Mesodermal cell (in vitro differentiated cells): ENCODE results near the gene WNT6.
"Not testable (repeated sequence)": the region's sequence is repeated elsewhere in the genome, so short reads cannot be mapped to it uniquely, and the experiment has no call there.

Source experiments
- H3K27ac ChIP-seq: 2 replicates; pipeline ENCODE4 v1.7.0; 2013; ENCODE audit warnings: mild to moderate bottlenecking, low read depth, low read length, moderate library complexity; ENCODE audit not compliant: severe bottlenecking
- H3K36me3 ChIP-seq: 2 replicates; pipeline ENCODE4 v1.7.1; 2013; ENCODE audit warnings: mild to moderate bottlenecking, low read length, moderate library complexity; ENCODE audit not compliant: control insufficient read depth, insufficient read depth
- H3K4me1 ChIP-seq: one replicate; pipeline ENCODE4 v1.7.1; 2013; ENCODE audit warnings: mild to moderate bottlenecking, low read length; ENCODE audit not compliant: insufficient read depth, control insufficient read depth, poor library complexity, severe bottlenecking
- H3K4me3 ChIP-seq: 2 replicates; pipeline ENCODE4 v1.7.0; 2013; ENCODE audit warnings: low read length, control low read depth, mild to moderate bottlenecking; ENCODE audit not compliant: insufficient read depth, poor library complexity, severe bottlenecking; ENCODE audit errors: extremely low read depth
- H3K9me3 ChIP-seq: 2 replicates; pipeline ENCODE4 v1.7.1; 2013; ENCODE audit warnings: mild to moderate bottlenecking, low read length, moderate library complexity; ENCODE audit not compliant: control insufficient read depth
- WGBS, 2 experiments: methylation state at CpG; one replicate each; pipeline ENCODE4 v1.1.5; 2013; ENCODE audit warnings: missing lambda C conversion rate in 2 of 2; ENCODE audit not compliant: insufficient coverage in 2 of 2; 5-methylcytosine and 5-hydroxymethylcytosine counted together

WNT6 gene

GRCh38 chr2:218846963-218847362, 12.6 kb upstream of the WNT6 start:
- H3K4me1 ChIP-seq, H3K9me3 ChIP-seq, H3K4me3 ChIP-seq, H3K27ac ChIP-seq, H3K36me3 ChIP-seq: not testable (repeated sequence)
- WGBS, 2 experiments: 84 to 100% methylated on average over 2 to 4 of the region's 18 CpGs

- Histone ChIP-seq H3K4me1 (no peaks in the 10 kb centered on the region), H3K36me3 (no peaks in the 10 kb centered on the region), H3K4me3 (no peak overlapping the region), H3K9me3 (no peaks in the 10 kb centered on the region), H3K27ac (no peak overlapping the region)
- 69% methylated on average over 7 of the region's 7 CpGs for WGBS, 2 experiments
These were observed 9.9 kb upstream of the WNT6 start for GRCh38 chr2:218849721-218850120.

GRCh38 chr2:218850796-218851195, 8.8 kb upstream of the WNT6 start:
- H3K27ac ChIP-seq: no peak overlapping the region
- WGBS, 2 experiments: 73 to 100% methylated on average over 1 to 2 of the region's 2 CpGs
- no peak overlapping the region for H3K4me3 ChIP-seq
- H3K9me3 ChIP-seq: no peaks in the 10 kb centered on the region
- H3K36me3 ChIP-seq: no peaks in the 10 kb centered on the region
- peaks cover 2% of the 10 kb centered on the region for H3K4me1 ChIP-seq

- Histone ChIP-seq H3K36me3 (no peaks in the 10 kb centered on the region), H3K27ac (no peak overlapping the region), H3K4me3 (no peak overlapping the region), H3K4me1 (peaks cover 7% of the 10 kb centered on the region), H3K9me3 (no peaks in the 10 kb centered on the region)
- WGBS, 2 experiments: 64 to 75% methylated on average over 2 of the region's 3 CpGs
These were observed 8.3 kb upstream of the WNT6 start for GRCh38 chr2:218851286-218851685.

GRCh38 chr2:218852911-218853667, 6.5 kb upstream of the WNT6 start:
- H3K36me3 ChIP-seq: no peaks in the 10 kb centered on the region
- H3K4me3 ChIP-seq: no peak overlapping the region
- H3K9me3 ChIP-seq: no peaks in the 10 kb centered on the region
- peaks cover 19% of the 10 kb centered on the region for H3K4me1 ChIP-seq
- 45 to 51% methylated on average over 10 to 15 of the region's 16 CpGs for WGBS, 2 experiments
- H3K27ac ChIP-seq: no peak overlapping the region

- Histone ChIP-seq H3K4me3 (no peak overlapping the region), H3K9me3 (no peaks in the 10 kb centered on the region), H3K27ac (no peak overlapping the region), H3K36me3 (no peaks in the 10 kb centered on the region), H3K4me1 (peaks cover 19% of the 10 kb centered on the region)
- 67 to 77% methylated on average over 5 of the region's 5 CpGs for WGBS, 2 experiments
These were observed 5.8 kb upstream of the WNT6 start for GRCh38 chr2:218853766-218854165.

GRCh38 chr2:218854860-218855259, 4.7 kb upstream of the WNT6 start:
- 83 to 85% methylated on average over 2 of the region's 5 CpGs for WGBS, 2 experiments

GRCh38 chr2:218855305-218856166, 4.1 kb upstream of the WNT6 start:
- peaks cover 22% of the 10 kb centered on the region for H3K4me1 ChIP-seq
- WGBS, 2 experiments: 70 to 76% methylated on average over 6 to 7 of the region's 14 CpGs
- H3K9me3 ChIP-seq: no peaks in the 10 kb centered on the region
- no peak overlapping the region for H3K27ac ChIP-seq
- no peak overlapping the region for H3K4me3 ChIP-seq
- no peaks in the 10 kb centered on the region for H3K36me3 ChIP-seq

More at GRCh38 chr2:218854860-218855259, 4.7 kb upstream of the WNT6 start:
- no peak overlapping the region for H3K27ac ChIP-seq
- peaks cover 19% of the 10 kb centered on the region for H3K4me1 ChIP-seq
- H3K4me3 ChIP-seq: no peak overlapping the region
- no peaks in the 10 kb centered on the region for H3K9me3 ChIP-seq
- no peaks in the 10 kb centered on the region for H3K36me3 ChIP-seq

- Histone ChIP-seq H3K27ac (no peak overlapping the region), H3K4me1 (peaks cover 23% of the 10 kb centered on the region), H3K9me3 (no peaks in the 10 kb centered on the region), H3K36me3 (no peaks in the 10 kb centered on the region), H3K4me3 (no peak overlapping the region)
- 33 to 54% methylated on average over 7 to 8 of the region's 12 CpGs for WGBS, 2 experiments
These were observed 3.3 kb upstream of the WNT6 start for GRCh38 chr2:218856167-218856895.

- WGBS, 2 experiments: no CpG with 5 or more reads among the region's 1 CpG
- Histone ChIP-seq H3K4me3 (no peak overlapping the region), H3K4me1 (peaks cover 23% of the 10 kb centered on the region), H3K27ac (no peak overlapping the region), H3K9me3 (no peaks in the 10 kb centered on the region), H3K36me3 (no peaks in the 10 kb centered on the region)
These were observed 2.7 kb upstream of the WNT6 start for GRCh38 chr2:218856896-218857243.
